GM19397 (cell line): Measurements from ENCODE around the gene PREP.
"Not testable (repeated sequence)": the region's sequence is repeated elsewhere in the genome, so short reads cannot be mapped to it uniquely, and the experiment has no call there.

Experiments used
- ATAC-seq: cut with Tn5 transposase; IDR thresholded peaks from one replicate; pipeline ENCODE4 v1.9.1; 2021; ENCODE audit warnings: mild to moderate bottlenecking, moderate library complexity; ENCODE audit not compliant: unreplicated experiment

PREP gene

GRCh38 chr6:105274678-105275077 is 128.2 kb downstream of the PREP start:
- ATAC-seq: no peak

DNA sequence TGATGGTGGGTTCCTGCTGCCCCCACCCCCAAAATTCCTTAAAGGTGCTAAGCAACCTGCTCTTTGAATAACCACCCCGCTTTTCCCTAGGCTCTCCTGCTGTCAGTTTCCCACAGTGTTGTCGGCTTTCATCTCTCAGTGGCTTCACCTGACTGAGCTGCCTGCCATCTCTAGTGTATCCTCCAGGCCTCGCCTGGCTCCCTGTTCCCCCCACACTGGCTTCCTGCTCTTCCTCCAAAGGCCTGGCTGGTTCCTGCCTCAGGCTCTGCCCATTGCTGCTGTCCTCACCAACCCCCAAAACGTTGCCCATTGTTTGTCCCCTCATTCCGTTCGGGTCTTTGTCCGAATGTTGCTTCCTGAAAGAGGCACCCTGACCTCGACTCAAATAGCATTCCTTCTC is 129.3 kb downstream of the PREP start:
- no peak for ATAC-seq

GRCh38 chr6:105272786-105273185 is 130.1 kb downstream of the PREP start:
- ATAC-seq: no peak

- no peak for ATAC-seq
These were observed 132.4 kb downstream of the PREP start for GRCh38 chr6:105270511-105270910.

DNA sequence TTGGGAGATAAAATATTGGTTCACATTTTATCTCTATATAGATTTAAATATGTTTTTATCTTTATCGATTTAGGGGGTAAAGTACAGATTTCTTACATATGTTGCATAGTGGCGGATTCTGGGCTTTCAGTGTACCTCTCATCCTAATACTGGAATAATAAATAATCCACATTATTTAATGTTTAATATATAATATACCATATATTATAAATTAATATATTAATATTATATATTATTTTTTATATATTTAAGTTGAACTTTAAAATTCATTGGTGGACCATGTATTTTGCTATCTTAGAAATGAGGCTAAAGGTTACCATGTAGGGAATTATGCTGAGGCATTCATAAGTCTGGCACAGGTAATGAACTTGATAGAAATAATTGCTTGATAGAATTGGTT is 133.5 kb downstream of the PREP start:
- no peak for ATAC-seq

GRCh38 chr6:105263685-105264610 is 138.9 kb downstream of the PREP start:
- ATAC-seq: no peak

DNA sequence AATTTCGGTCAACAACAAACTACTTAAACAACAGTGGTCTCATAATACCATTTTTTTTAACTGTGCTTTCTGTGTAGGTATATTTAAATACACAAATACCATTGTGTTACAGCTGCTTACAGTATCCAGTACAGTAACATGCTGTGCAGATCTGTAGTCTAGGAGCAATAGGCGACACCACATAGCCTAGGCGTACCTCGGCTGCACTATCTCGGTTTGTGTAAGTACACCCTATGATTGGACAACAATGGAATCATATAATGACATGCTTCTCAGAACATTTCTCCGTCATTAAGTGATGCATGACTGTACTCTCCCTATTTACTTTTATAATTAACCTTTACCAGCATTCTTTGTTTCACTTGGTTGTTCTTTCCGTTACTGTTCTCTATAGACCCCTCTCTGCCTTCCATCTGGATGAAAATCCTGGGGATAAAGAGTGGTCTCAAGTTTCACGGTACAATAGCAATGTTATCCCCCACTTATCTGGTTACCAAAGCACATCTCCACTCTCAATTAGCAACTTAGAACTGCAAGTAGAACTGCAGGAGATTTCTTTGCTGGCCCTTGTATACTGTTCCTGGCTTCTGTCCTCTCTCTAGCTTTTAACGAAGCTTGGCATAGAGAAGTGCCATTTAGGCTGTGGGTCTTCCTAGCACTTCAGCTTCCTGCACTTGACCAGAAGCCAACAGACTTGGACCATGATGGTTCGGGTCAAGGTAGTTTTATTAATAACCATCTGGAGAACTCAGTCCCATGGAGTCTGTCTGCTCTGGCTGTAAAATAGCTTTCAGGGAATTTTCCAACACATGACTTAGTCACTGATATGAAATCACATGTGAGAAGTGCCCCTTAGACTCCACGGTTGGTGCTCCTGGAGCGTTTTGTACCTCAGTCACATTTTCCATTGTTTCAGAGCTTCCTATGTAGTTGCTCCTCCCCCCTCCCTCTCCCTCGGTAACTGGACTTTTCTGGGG is 142.7 kb downstream of the PREP start:
- no peak for ATAC-seq

- ATAC-seq: no peak
These were observed 144.1 kb downstream of the PREP start for GRCh38 chr6:105258816-105259215.

DNA sequence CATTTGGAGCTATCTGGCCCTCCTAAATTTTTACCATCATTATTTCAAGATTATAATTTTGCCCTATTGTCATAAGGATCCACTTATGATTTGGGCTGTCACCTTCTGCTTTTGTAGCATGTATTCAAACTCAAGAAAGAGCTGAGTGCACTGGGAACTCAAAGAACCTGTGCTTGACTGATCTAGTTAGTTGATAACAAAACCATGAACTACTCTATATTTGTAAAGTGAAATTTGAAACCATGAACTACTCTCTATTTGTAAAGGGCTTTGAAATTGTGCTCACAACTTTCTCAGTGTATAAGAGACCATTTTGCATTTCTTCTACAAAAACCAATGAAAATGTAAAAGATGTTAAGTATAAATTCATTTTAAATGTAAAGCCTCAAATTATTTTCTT is 145.5 kb downstream of the PREP start:
- ATAC-seq: no peak

DNA sequence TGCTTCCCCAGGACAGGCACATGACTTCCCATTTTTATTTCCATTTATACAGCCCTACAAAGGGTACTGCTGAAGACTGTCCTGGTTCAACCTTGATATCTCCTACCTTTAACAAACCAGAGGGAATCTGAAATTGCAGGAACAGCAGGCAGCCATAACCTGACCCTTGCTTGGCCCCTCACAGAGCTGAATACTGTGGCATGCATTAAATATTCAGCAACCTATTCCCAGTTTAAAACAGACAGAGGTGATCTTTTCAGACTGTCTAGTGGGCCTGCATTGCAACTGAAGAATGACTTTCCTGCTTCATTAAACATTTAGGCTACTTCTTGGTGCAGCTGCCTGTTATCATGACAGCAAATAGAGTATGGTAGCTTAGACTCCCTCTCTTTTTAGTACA is 146.3 kb downstream of the PREP start:
- no peak for ATAC-seq

GRCh38 chr6:105253787-105254186 is 149.1 kb downstream of the PREP start:
- no peak for ATAC-seq

GRCh38 chr6:105251689-105252088 is 151.2 kb downstream of the PREP start:
- no peak for ATAC-seq

DNA sequence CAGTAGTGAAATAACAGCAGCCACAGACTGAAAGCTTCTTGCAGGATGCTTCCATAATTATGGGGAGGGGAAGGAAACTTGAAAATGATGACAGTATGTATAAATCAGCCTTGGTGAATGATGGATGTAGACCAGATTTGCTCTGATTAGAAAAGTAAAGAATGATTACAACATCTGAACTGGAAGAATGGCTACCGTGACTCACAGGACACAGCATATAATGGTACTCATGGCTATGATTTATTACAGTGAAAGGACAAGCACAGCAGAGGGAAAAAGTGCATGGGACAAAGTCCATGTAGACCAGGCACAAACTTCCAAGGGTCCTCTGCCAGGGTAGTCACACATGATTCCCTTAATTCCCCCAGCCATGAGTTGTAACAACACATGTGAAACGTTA is 152.3 kb downstream of the PREP start:
- ATAC-seq: no peak

DNA sequence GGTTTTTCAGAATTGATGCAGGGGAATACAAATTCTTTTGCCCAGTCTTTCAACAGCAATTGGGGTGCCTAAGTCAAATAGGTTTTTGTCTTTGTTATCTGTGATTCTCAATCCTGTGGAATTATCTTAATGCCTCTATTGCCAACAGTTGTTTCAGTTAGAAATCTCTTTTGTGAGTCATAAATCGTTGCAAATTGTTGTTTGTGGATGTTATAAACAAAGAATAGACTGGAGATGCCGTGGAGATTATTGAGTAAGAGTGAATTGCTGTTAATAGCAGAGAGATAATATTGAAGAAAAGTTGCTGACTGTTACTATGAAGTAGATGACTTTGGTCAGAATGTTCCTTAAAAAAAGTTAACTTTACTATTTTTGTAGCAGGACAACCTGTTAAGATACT is 159.4 kb downstream of the PREP start:
- no peak for ATAC-seq

DNA sequence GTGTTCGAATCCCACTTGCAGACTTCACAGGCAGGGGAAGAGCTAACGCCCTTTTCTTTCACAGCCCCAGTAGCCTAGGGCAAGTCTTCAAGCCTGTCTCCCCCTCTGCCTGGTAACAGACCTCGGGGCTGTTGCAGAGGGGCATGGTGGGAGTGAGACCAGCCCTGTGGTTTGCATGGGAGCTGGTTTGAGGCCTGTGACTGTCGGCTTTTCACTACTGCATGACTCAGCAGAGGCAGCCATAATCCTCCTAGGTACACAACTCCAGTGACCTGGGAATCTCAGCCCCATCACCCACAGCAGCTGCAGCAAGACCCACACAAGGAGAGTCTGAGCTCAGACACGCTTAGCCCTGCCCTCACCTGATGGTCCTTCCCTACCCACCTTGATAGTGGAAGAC is 167.7 kb downstream of the PREP start:
- ATAC-seq: no peak

- ATAC-seq: not testable (repeated sequence)
These were observed 171.1 kb downstream of the PREP start for GRCh38 chr6:105231771-105232170.
